GM12873 (cell line): ENCODE results near the gene TALDO1.

Experiments used
- CTCF ChIP-seq: IDR thresholded peaks from 2 replicates; pipeline ENCODE4 v1.5.1; 2012; ENCODE audit warnings: low read depth, mild to moderate bottlenecking, moderate library complexity, low read length, control low read depth; ENCODE audit not compliant: insufficient read depth; ENCODE audit errors: missing control alignments

Gene TALDO1

GRCh38 chr11:728901-729491, 18.3 kb upstream of the TALDO1 start:
- no peak for TF ChIP-seq CTCF

GRCh38 chr11:729492-730074, 17.7 kb upstream of the TALDO1 start:
- no peak for TF ChIP-seq CTCF

GRCh38 chr11:733072-733471, 14.2 kb upstream of the TALDO1 start:
- no peak for TF ChIP-seq CTCF

GRCh38 chr11:737366-737765, 9.9 kb upstream of the TALDO1 start:
- TF ChIP-seq CTCF: no peak

GRCh38 chr11:742156-742546, 5.1 kb upstream of the TALDO1 start:
- TF ChIP-seq CTCF: no peak

- TF ChIP-seq CTCF: no peak
Measured at GRCh38 chr11:742571-743201, 4.6 kb upstream of the TALDO1 start.

- no peak for TF ChIP-seq CTCF
Measured at GRCh38 chr11:745428-745827, 1.8 kb upstream of the TALDO1 start.
